DOHH2 (cell line): ENCODE data around the gene ARAP1.

Experiments used
- H3F3A ChIP-seq: fragments of 200-600 bp; sonication (generic), shearing (Covaris generic); 2 replicates; pipeline ENCODE4 v1.6.0; 2016; ENCODE audit warnings: antibody characterized with exemption, mild to moderate bottlenecking; ENCODE audit not compliant: control insufficient read depth, insufficient read depth
- H3K27ac ChIP-seq: fragments of 200-600 bp; sonication (generic); 2 replicates; pipeline ENCODE4 v1.5.1; 2014; ENCODE audit warnings: low read depth, mild to moderate bottlenecking, low read length, moderate library complexity
- H3K27me3 ChIP-seq: fragments of 200-600 bp; sonication (generic); 2 replicates; pipeline ENCODE4 v1.6.1; 2014; ENCODE audit warnings: mild to moderate bottlenecking, low read length, mixed read lengths; ENCODE audit not compliant: control insufficient read depth
- H3K36me3 ChIP-seq: fragments of 200-600 bp; sonication (generic); 2 replicates; pipeline ENCODE4 v1.6.1; 2014; ENCODE audit warnings: mild to moderate bottlenecking, low read length, moderate library complexity, mixed read lengths; ENCODE audit not compliant: control insufficient read depth
- H3K4me1 ChIP-seq: fragments of 200-600 bp; sonication (generic); 2 replicates; pipeline ENCODE4 v1.6.1; 2014; ENCODE audit warnings: mild to moderate bottlenecking, low read length, mixed read lengths; ENCODE audit not compliant: control insufficient read depth
- H3K4me2 ChIP-seq: fragments of 200-600 bp; sonication (generic); 2 replicates; pipeline ENCODE4 v1.6.0; 2014; ENCODE audit warnings: mild to moderate bottlenecking, low read length, moderate library complexity
- H3K4me3 ChIP-seq: fragments of 200-600 bp; sonication (generic); 2 replicates; pipeline ENCODE4 v1.5.1; 2014; ENCODE audit warnings: mild to moderate bottlenecking, low read length, mixed read lengths
- H3K79me2 ChIP-seq: fragments of 200-600 bp; sonication (generic); 2 replicates; pipeline ENCODE4 v1.6.1; 2014; ENCODE audit warnings: mild to moderate bottlenecking, low read length, mixed read lengths; ENCODE audit not compliant: control insufficient read depth
- H3K9me2 ChIP-seq: fragments of 200-600 bp; sonication (generic); replicated peaks from 2 replicates; pipeline ENCODE4 v1.6.1; 2014; ENCODE audit warnings: mild to moderate bottlenecking, low read length, mixed read lengths; ENCODE audit not compliant: control insufficient read depth
- H3K9me3 ChIP-seq: fragments of 200-600 bp; sonication (generic); 2 replicates; pipeline ENCODE4 v1.6.1; 2014; ENCODE audit warnings: antibody characterized with exemption, low read length, mixed read lengths; ENCODE audit not compliant: control insufficient read depth, insufficient read depth
- H4K20me1 ChIP-seq: fragments of 200-600 bp; sonication (generic); 2 replicates; pipeline ENCODE4 v1.6.0; 2014; ENCODE audit warnings: low read depth, mild to moderate bottlenecking, antibody characterized with exemption, low read length, moderate library complexity; ENCODE audit not compliant: control insufficient read depth, insufficient read depth
- EZH2phosphoT487 ChIP-seq: fragments of 200-600 bp; sonication (generic); IDR thresholded peaks from 2 replicates; pipeline ENCODE4 v1.6.1; 2017; ENCODE audit warnings: borderline replicate concordance, mild to moderate bottlenecking, antibody characterized with exemption, low read length, moderate library complexity, mixed read lengths
- TF ChIP-seq, protein P1 (sequence below): fragments of 200-600 bp; sonication (generic); IDR thresholded peaks from one replicate; pipeline ENCODE4 v1.5.1; 2014; ENCODE audit warnings: antibody characterized with exemption, mild to moderate bottlenecking, low read depth, low read length; ENCODE audit not compliant: poor library complexity, severe bottlenecking

ARAP1 gene

DNA sequence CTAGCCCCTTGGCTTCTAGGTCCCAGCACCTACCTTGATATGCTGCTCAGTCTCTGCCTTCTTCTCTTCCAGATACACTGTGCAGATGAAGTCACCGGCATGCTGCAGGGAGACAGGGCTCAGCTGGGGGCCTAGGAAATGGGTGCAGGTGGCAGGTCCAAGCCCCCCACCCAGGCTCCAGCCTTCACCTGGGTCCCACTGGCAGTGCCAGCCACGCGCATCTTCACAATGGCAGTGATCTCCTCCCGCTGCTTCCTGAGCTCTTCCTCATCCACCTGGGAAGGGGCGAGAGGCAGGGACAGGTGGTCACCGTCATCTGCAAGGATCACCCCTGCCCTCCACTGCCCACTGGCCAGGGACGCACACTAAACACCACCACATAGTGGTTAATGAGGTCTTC is 56.9 kb downstream of the ARAP1 start:
- Histone ChIP-seq H3K9me2 (no peaks in the 10 kb centered on the region), H4K20me1 (no peaks in the 10 kb centered on the region), H3F3A (no peaks in the 10 kb centered on the region), H3K36me3 (peaks cover 46% of the 10 kb centered on the region), H3K27ac (no peak overlapping the region), H3K4me1 (no peaks in the 10 kb centered on the region), H3K4me3 (no peak overlapping the region), H3K79me2 (no peaks in the 10 kb centered on the region), H3K27me3 (no peaks in the 10 kb centered on the region), H3K9me3 (no peaks in the 10 kb centered on the region), H3K4me2 (no peak overlapping the region)
- TF ChIP-seq, protein P1, sequence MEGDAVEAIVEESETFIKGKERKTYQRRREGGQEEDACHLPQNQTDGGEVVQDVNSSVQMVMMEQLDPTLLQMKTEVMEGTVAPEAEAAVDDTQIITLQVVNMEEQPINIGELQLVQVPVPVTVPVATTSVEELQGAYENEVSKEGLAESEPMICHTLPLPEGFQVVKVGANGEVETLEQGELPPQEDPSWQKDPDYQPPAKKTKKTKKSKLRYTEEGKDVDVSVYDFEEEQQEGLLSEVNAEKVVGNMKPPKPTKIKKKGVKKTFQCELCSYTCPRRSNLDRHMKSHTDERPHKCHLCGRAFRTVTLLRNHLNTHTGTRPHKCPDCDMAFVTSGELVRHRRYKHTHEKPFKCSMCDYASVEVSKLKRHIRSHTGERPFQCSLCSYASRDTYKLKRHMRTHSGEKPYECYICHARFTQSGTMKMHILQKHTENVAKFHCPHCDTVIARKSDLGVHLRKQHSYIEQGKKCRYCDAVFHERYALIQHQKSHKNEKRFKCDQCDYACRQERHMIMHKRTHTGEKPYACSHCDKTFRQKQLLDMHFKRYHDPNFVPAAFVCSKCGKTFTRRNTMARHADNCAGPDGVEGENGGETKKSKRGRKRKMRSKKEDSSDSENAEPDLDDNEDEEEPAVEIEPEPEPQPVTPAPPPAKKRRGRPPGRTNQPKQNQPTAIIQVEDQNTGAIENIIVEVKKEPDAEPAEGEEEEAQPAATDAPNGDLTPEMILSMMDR: no peak
- TF ChIP-seq EZH2phosphoT487: no peak

GRCh38 chr11:72693271-72693968 is 58.8 kb downstream of the ARAP1 start:
- Histone ChIP-seq H4K20me1 (no peaks in the 10 kb centered on the region), H3K79me2 (no peaks in the 10 kb centered on the region), H3F3A (no peaks in the 10 kb centered on the region), H3K4me3 (no peak overlapping the region), H3K27me3 (no peaks in the 10 kb centered on the region), H3K27ac (no peak overlapping the region), H3K36me3 (peaks cover 40% of the 10 kb centered on the region), H3K4me1 (no peaks in the 10 kb centered on the region), H3K9me3 (no peaks in the 10 kb centered on the region), H3K9me2 (no peaks in the 10 kb centered on the region), H3K4me2 (no peak overlapping the region)
- TF ChIP-seq, protein P1: no peak
- no peak for TF ChIP-seq EZH2phosphoT487

DNA sequence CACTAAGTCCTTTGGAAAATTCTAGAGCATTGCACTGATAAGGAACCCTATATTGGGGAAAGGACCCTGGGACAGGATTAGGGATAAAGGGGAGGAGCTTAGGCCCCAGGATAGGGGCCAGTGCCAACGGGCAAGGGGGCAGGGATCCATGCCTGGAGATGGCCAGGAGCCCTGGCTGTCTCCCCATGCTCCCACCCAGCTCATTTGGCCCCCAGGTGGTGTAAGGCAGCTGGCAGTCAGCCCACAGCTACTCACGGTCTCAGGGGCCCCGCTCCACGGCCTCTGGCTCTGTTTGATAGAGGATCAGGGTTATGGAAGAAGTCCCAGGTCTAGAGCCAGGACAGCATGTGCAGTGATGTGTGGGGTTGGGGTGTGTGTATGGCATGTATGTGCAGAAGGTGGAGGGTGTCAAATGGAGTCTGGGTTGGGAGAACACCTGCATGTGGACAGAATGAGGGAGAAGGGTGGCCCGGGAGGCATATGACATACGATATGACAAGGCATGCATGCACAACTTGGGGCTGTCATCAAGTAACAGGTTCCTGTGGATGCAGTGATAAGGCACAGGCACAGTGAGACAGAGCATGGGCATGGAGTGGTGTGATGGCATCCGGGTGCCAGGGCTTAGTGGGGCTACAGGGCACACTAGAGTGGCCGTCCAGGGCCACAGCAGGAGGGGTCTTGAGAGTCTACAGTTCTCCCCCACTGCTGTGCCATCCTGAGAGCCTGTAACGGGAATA is 59.5 kb downstream of the ARAP1 start:
- no peaks in the 10 kb centered on the region for H3K9me3 ChIP-seq
- TF ChIP-seq, protein P1: no peak
- no peak for TF ChIP-seq EZH2phosphoT487
- H3K4me1 ChIP-seq: no peaks in the 10 kb centered on the region
- no peak overlapping the region for H3K4me3 ChIP-seq
- H3K4me2 ChIP-seq: no peak overlapping the region
- no peaks in the 10 kb centered on the region for H3K79me2 ChIP-seq
- H3F3A ChIP-seq: no peaks in the 10 kb centered on the region
- no peak overlapping the region for H3K27ac ChIP-seq
- no peaks in the 10 kb centered on the region for H4K20me1 ChIP-seq
- H3K36me3 ChIP-seq: peaks cover 40% of the 10 kb centered on the region
- no peaks in the 10 kb centered on the region for H3K27me3 ChIP-seq
- no peaks in the 10 kb centered on the region for H3K9me2 ChIP-seq
